ENCODE results near the gene TAS2R16.
"Not testable (repeated sequence)": the region's sequence is repeated elsewhere in the genome, so short reads cannot be mapped to it uniquely, and the experiment has no call there.

The TAS2R16 gene

DNA sequence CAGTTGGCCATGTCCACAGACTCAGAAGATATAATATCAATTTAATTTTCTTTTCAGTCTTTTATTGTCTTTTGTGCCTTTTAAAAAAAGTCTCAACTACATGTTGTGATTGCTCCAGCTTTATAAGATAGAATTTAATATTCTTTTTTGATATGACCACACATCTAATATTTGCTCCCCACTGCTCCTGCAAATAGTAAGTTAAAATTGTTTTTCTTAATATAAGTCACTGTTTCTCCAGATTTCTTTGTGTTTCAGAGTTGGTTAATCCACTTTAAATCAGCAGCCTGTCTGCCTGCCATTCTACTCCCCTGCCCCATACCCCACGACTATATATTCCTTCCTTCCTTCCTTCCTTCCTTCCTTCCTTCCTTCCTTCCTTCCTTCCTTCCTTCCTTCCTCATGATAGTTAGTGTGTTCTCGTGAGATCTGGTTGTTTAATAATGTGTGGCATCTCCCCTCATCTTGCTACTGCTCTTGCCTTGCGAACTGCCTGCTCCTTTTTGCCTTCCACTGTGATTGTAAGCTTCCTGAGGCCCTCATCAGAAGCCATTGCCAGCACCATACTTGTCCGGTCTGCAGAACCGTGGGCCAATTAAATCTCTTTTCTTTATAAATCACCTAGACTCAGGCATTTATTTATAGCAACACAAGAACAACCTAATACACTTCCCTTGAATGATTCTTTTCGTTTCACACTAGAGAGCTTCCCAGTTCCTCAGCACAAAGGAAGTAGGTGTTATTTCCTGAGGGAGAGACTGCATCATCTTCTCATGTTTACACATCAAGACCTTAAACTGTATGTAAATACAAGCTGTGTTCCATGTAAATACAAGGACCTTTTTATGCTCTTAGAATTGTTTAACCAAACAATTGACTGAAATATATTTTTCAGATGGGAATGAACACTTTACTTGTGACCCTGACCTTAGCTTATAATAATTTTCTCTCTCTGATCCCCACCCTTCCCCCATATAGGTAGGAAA lies 24.5 kb downstream of the TAS2R16 start:
- no peak for DNase-seq

DNA sequence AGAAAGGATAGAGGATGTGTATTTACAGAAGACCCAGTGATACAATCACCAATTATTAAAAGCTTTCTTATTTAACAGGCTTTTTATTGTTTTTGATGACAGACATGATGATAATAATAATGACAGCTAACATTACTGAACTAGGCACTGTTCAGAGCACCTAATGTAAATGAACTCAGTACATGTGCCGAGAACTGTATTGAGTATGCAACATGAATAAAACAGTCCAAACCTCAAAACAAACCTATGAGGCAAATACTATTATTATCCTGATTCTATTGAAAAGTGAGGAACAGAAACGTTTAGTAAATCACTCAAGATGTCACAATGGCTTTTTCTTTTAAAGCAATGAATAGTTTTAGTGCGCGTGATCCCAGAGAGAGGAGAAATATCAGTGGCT lies 27.1 kb downstream of the TAS2R16 start:
- no peak for DNase-seq

DNA sequence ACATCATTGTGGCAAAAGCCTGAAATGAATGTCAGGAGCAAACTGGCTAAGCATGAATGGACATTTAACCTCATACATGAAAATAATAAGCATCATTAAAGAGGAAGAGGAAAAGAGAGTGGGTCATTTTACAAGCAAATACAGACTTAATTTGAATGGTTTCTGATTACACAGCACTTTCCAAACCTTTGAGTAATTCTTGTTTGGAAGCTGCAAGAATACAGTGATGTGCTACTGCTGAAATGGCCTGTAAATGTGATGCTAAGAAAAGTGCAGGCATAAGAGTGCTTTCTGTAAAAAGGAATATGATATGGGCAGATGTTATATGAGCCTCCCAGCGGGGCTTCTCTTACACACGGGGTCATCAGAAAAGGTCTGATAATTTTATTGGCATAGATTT lies 30.2 kb downstream of the TAS2R16 start:
- DNase-seq, result no peak

DNA sequence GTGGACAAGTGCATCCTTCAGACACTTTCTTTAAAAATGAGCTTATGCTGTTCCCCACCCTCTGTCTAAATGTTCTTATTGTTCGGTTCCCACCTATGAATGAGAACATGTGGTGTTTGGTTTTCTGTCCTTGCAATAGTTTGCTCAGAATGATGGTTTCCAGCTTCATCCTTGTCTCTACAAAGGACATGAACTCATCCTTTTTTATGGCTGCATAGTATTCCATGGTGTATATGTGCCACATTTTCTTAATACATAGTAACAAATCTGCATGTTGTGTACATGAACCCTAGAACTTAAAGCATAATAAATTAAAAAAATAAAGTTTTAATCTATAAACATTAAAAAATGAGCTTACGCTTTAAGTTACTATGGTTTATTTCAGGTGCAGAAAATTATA lies 41.8 kb downstream of the TAS2R16 start:
- not testable (repeated sequence) for DNase-seq

DNA sequence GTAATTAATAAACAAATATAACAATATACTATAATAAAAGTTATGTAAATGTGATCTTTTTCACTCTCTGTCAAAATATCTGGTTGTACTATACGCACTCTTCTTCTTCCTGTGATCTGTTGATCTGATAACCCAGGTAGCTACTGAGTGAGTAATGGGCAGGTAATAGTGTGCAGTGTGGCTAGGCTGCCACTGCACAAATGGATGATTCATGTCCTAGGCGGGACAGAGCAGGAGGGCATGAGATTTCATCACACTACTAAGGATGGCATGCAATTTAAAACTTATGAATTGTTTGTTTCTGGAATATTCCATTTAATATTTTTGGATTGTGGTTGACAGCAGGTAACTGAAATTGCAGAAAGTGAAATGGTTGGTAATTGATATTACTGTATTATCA lies 44.5 kb downstream of the TAS2R16 start:
- DNase-seq, result no peak

DNA sequence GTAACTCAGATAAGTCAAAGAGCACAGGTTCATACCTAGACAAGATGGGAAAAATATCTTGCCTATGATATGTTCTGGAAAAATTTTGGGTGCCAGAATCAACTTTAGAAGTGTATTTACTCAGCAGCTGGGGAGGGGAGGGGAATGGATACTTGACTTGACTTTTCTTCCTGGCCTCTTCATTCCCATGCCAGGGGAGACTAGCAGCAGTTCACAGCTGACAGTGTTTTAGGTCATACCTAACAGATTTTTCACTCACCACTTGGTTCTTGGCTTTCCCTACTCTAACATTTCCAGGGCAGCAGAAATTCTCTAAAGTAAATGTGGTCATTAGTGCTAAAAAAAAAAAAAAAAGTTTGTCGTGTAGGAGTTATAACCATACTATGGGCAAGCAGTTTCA lies 46.3 kb downstream of the TAS2R16 start:
- no peak for DNase-seq
